GM15510 (cell line): Measurements from ENCODE around the gene B3GAT1.

ENCODE experiments used
- POLR2A ChIP-seq: IDR thresholded peaks from 3 replicates; pipeline ENCODE4 v1.6.1; 2011; ENCODE audit warnings: borderline replicate concordance; ENCODE audit not compliant: insufficient read length; ENCODE audit errors: extremely low read depth

B3GAT1 gene

GRCh38 chr11:134412203-134413042 is at the start of gene B3GAT1:
Gene B3GAT1, minus strand, starts transcription at chr11:134412242. Its CDS starts 24,583 bp downstream, at chr11:134387659.
- TF ChIP-seq POLR2A, result no peak

GRCh38 chr11:134461621-134462020 is 49.6 kb upstream of the B3GAT1 start:
- no peak for TF ChIP-seq POLR2A

GRCh38 chr11:134460881-134461280 is 48.8 kb upstream of the B3GAT1 start:
- no peak for TF ChIP-seq POLR2A

- no peak for TF ChIP-seq POLR2A
These were observed 48.1 kb upstream of the B3GAT1 start for GRCh38 chr11:134460062-134460561.

- no peak for TF ChIP-seq POLR2A
These were observed 47.4 kb upstream of the B3GAT1 start for GRCh38 chr11:134459246-134460061.

GRCh38 chr11:134455516-134455915 is 43.5 kb upstream of the B3GAT1 start:
- no peak for TF ChIP-seq POLR2A

- no peak for TF ChIP-seq POLR2A
These were observed 42.2 kb upstream of the B3GAT1 start for GRCh38 chr11:134454146-134454690.

- no peak for TF ChIP-seq POLR2A
These were observed 41.4 kb upstream of the B3GAT1 start for GRCh38 chr11:134453441-134453840.

GRCh38 chr11:134452838-134453155 is 40.8 kb upstream of the B3GAT1 start:
- TF ChIP-seq POLR2A, result no peak

- no peak for TF ChIP-seq POLR2A
These were observed 40.2 kb upstream of the B3GAT1 start for GRCh38 chr11:134452026-134452837.

GRCh38 chr11:134450186-134450585 is 38.1 kb upstream of the B3GAT1 start:
- no peak for TF ChIP-seq POLR2A

- TF ChIP-seq POLR2A, result no peak
These were observed 37.7 kb upstream of the B3GAT1 start for GRCh38 chr11:134449713-134450112.

- no peak for TF ChIP-seq POLR2A
These were observed 37.0 kb upstream of the B3GAT1 start for GRCh38 chr11:134449051-134449450.

- TF ChIP-seq POLR2A, result no peak
These were observed 35.7 kb upstream of the B3GAT1 start for GRCh38 chr11:134447696-134448095.
